T-helper 2 cell (primary cell): ENCODE measurements around the gene DNM3.
A peak's percentile ranks its signal among the peaks of the same experiment; 100 is the strongest.

Source experiments
- DNase-seq, 5 experiments: peaks; one replicate each; pipeline versions ENCODE4 v3.0.0 to v3.0.0-alpha.2; 2012 to 2022

Gene DNM3

GRCh38 chr1:172144445-172145061 is 303.3 kb downstream of the DNM3 start:
- no peak for DNase-seq

GRCh38 chr1:172145231-172145651 is 303.9 kb downstream of the DNM3 start:
- no peak for DNase-seq

GRCh38 chr1:172145656-172146055 is 304.4 kb downstream of the DNM3 start:
- DNase-seq: no peak

DNA sequence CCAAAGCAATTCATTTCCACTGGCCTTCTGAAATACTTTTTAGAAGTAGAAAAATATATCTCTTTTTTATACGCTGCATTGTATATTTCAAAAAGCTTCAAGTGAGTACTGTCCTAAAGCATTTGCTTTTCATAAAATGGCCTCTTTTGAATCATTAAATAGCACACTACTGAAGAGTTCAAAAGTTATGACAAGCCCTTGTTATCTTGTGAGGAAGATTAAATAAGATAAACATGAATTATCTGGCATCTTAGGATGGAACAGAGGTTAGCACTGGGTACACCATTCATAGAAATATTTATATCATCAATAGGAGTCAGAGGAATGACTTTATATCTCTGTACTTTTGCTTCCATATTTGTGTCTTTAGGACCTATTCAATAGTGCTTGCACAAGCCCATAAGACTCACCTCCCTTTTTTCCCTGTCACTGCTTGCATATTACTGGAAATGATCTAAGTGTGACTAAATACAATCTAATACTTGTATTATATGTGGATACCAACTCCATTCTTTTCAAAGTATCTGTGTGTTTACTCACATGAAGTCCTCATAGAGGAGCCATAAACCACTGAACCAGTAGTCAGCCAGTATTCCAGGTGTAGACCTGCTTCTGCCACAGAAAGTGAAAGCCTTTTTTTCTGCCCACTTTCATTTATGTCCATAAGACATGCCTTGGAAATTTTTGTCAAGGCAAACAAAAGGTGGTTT is 305.0 kb downstream of the DNM3 start:
- no peak for DNase-seq

DNA sequence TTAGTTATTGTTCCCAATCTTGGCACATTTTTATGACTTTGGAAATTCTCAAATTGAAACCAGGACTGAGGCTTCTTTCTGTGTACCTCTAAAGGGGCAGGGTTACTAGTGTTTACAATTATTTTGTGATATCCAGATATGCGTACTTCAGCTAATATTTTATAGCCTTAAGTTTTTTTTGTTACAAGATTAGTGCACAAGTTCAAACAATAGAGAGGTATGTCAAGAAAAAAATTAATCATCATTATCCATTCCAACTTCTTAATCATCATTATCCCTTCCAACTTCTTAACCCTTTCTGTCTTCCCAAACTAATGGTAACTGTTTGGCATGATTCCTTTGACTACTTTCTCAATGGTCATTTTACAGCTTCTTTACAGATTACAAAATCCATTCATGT is 306.2 kb downstream of the DNM3 start:
- no peak for DNase-seq

DNA sequence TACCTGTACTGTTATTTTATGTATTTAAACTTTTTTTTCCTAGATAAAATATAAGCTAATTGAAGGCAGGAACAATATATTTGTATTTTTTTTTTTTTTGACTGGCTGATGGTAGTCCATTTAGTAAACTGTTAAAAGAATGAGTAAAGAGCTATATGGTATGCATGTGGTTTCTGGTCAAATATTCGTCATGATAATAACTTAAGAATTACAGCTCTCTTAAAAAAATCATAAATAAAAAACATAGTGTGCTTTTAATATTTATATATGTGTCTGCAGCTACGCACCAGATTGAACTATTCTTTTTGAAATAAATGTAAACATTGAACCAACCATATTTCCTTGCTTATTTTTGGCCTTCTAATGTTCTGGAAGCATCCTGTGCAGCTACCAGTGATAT is 306.9 kb downstream of the DNM3 start:
- no peak for DNase-seq

GRCh38 chr1:172148707-172149106 is 307.4 kb downstream of the DNM3 start:
- DNase-seq: no peak

GRCh38 chr1:172149346-172149745 is 308.0 kb downstream of the DNM3 start:
- DNase-seq: no peak

DNA sequence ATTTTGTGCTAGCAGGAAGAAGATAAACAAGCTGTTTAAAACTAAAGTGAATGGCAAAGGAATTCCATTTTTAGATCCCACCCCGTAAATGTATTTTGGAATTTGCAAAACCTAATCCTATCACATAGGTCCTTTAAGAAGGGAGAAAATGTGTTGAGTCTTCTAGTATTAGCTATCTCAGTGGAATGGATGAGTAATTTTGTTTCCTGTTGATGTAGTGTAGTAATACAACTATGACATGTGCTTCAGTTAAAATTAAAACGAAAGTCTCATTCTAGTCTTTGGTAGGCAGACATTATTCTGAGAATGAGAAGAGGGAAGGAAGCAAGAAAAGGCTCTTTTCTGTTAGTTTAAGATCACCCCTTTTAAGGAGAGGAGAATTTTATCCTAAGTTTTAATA is 313.3 kb downstream of the DNM3 start:
- peak in 1 of 5 experiments; percentile 81 for DNase-seq

GRCh38 chr1:172155766-172156165 is 314.5 kb downstream of the DNM3 start:
- no peak for DNase-seq

- no peak for DNase-seq
These were observed 320.9 kb downstream of the DNM3 start for GRCh38 chr1:172162236-172162635.

DNA sequence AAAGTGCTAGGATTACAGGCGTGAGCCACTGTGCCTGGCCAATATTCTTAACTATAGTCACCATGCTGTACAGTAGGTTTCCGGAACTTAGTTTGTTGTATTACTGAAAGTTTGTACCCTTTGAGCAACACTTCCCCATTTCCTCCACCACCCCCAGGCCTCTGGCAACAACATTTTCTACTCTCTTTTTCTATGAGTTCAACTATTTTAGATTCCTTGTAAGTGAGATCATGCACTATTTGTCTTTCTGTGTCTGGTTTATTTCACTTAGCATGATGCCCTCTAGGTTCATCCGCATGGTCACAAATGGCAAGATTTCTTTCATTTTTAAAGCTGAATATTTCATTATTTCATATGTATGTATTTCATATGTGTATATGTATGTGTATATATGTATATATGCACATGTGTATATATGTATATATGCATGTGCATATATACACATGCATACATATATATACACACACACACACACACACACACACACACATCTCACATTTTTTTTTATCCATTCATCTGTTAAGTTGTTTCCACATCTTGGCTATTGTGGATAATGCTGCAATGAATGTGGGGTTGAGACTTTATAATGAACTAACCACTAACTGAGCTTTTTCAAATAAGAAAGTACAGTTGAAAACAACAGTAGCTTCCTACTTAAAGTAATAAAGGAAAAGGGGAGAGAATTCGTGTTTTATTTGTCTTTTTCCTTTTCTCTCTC is 322.4 kb downstream of the DNM3 start:
- DNase-seq: no peak

- no peak for DNase-seq
These were observed 324.1 kb downstream of the DNM3 start for GRCh38 chr1:172165403-172165802.

DNA sequence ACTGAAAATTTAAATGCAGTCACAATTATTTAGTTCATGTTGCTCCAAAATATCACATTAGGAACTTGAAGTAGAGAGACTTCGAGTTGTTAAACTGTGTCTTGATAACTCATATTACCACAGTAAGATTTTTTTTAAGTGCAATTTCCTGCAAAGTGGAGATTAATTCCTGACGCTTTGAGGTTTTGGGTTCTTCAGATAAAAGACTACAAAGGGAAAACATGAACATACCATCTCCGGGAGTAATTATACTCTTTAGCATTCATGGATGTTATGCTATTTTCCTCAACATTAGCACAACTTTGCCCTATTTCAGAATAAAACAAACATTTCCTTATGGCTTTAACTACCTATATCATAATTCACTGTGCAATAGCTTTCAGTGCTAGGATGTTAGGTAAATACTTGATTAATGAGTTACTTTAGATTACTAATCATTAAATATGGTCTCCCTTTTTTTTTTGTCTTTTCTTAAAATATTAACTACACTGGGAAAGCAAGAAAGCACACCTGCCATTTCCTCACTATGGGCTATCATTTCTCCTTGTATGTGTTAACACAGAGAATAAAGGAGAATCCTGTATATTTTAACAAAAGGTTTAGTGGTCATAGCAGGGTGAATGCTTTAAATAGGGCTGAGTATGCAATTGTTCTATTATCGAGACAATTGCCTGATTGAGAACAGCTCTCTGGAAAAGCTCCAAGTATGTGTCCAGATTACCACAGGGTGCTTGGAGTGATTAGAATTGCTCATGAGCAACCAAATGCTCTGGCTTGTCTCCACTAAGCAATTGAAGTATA is 326.7 kb downstream of the DNM3 start:
- no peak for DNase-seq

- no peak for DNase-seq
These were observed 327.2 kb downstream of the DNM3 start for GRCh38 chr1:172168597-172168872.

- no peak for DNase-seq
These were observed 328.5 kb downstream of the DNM3 start for GRCh38 chr1:172169836-172170235.

DNA sequence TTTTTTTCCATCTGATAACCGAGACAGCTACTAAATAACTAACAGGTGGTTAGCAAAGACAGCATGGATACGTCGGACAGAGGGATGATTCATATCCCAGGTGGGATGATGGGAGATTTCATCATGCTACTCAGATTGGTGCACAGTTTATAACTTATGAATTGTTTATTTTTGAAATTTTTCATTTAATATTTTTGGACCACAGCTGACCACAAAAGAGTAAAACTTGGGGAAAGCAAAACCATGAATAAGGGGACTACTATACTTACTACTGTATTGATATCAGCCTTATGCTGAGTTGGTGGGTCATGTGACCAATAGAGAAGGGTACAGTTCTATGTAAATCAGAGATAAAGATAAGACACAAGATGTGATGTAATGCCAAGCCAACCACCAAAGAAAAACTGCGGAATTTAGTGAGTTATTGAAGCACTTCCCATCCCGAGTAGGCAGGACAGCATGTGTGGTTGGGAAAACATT is 331.1 kb downstream of the DNM3 start:
- no peak for DNase-seq

- no peak for DNase-seq
These were observed 334.9 kb downstream of the DNM3 start for GRCh38 chr1:172176206-172176605.

DNA sequence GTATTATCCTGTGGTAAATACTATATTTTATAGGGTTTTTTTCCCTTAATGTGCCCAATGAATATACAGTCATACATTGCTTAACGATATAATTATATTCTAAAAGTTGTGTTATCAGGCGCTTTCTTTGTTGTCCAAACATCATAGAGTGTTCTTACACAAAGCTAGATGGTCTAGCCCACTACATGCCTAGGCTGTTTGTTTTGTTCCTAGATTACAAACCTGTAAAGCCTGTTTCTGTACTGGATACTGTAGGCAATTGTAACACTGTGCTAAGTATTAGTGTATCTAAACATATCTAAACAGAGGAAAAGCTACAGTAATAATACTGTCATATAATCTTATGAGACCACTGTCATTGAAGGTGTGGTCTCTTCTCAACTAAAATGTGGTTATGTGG is 336.6 kb downstream of the DNM3 start:
- DNase-seq: no peak

- no peak for DNase-seq
These were observed 337.6 kb downstream of the DNM3 start for GRCh38 chr1:172178886-172179285.

DNA sequence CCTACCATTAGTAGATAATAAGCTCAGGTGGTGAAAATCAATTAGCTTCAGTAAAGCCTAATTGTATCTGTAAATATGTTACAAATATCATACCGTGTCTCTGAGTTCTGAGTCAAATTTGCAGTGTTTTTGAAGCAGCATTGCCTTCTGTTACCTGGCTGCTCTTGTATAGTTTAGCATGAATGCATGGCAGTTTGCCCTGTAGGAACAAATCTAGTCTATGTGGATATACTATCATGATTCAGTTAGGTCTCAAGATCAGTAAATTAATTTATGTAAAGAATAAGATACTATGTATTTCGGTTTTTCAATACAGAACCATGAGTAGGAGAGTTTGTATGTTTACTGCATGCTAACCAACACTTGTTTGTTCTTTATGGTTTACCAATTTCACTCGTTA is 338.6 kb downstream of the DNM3 start:
- peak in 1 of 5 experiments; percentile 36 for DNase-seq

GRCh38 chr1:172180501-172181285 is 339.4 kb downstream of the DNM3 start:
- peak in 4 of 5 experiments; percentile 7 to 89 (median 21) for DNase-seq
